NCI-H345 (cell line): ENCODE data around the gene IDH1.
A peak's percentile ranks its signal among the peaks of the same experiment; 100 is the strongest.
"Not testable (repeated sequence)": the region's sequence is repeated elsewhere in the genome, so short reads cannot be mapped to it uniquely, and the experiment has no call there.

ENCODE experiments used
- DNase-seq: peaks from one replicate; lab custom pipeline; 2025; lab: John Stamatoyannopoulos, UW

IDH1 gene

DNA sequence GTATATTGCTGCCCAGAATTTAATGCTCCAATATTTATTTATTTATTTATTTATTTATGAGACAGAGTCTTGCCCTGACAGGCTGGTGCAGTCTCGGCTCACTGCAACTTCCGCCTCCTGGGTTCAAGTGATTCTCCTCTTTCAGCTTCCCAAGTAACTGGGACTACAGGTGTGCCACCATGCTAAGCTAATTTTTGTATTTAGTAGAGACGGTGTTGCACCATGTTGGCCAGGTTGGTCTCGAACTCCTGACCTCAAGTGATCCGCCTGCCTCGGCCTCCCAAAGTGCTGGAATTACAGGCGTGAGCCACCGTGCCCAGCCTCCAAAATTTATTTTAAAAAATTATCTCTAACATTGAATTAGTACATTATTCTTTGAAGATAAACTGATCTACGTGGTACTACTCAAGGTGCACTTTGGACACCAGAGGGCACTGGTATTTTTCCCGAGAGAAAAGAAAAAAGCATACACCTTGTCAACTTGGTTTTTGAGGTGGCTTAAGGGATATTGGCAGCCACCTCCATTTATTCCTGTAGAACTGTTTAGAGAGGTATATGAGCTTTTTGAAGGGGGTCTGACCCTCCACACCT lies 1.4 kb upstream of the IDH1 start:
- DNase-seq = no peak

DNA sequence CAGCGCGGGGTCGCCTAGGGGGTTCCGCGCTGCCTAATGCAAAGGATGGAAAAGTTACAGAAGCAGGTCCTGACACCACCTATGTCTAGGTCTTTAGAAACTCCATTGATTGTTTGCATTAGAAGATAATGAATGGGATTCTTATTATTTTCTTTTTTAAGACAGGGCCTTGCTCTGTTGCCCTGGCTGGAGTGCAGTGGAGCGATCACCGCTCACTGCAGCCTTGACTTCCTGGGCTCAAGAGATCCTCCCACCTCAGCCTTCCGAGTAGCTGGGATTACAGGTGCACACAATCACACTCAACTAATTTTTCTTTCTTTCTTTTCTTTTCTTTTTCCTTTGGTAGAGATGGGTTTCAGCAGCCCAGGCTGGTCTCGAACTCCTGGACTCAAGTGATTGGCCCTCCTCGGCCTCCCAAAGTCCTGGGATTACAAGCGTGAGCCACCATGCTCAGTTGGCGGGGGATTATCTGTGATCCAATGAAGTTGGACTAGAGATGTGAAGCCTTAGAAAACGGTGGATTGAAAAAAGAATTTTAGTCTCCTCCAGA lies 761 bp upstream of the IDH1 start:
- no peak for DNase-seq

DNA sequence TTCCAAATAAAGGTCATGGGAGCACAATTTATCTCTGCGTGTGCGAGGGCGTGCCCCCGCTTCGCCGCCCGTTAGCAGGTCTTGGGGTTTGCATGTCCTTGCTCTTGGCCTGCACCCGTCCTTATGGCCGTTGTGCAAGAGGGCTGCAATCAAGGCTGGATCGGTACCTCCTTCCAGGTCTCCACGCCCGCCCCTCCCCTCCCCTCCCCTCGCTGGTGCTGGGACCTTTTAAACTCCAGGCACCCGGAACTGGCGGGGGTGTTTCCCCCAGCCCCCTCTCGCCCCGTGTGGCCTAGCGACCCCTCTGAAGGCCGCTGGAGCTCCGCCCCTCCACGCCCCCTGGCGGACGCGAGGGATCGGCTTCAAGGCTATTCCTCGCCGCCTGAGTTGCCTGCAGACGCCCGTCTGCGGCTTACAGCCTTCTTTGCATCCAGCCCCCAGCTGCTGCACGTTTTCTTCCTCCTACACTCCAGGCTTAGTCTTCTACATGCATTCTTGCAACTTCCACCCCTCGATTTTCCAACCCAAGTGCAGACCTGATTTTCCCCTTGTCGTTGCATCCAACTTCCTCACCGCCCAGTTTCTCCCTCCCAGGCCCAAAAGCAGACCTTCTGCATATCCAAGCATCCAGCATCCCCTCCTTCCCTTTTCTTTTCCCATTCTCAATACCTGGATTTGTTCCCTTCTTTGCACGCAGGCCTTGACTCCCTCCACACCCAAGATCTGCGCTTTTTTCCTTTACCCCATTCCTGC lies 577 bp downstream of the IDH1 start:
- DNase-seq = peak; percentile 78

DNA sequence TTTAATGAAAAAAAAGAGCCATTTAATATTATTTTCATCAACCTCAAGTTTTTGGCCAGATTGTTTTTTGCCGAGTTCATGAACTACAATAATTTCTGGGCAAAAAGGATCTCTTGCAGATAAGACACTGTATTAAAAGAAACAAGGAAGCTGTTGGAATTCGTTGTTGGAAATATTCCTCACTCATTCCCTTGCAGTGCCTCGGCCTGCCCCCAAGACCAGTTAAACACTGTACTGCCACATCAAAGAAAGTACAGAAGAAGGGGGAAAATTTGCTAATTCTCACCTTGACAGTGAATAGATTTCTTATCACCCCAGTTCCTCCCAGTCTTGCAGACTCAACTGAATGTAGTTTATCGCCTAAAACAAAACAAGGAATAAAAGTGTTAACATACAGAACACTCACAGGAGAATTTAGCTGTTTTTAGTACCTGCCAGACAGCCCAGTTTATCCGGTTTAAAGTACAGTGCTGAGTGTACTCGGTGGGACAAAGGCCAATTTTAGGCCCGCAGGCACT lies 1.2 kb downstream of the IDH1 start:
- DNase-seq = no peak

DNA sequence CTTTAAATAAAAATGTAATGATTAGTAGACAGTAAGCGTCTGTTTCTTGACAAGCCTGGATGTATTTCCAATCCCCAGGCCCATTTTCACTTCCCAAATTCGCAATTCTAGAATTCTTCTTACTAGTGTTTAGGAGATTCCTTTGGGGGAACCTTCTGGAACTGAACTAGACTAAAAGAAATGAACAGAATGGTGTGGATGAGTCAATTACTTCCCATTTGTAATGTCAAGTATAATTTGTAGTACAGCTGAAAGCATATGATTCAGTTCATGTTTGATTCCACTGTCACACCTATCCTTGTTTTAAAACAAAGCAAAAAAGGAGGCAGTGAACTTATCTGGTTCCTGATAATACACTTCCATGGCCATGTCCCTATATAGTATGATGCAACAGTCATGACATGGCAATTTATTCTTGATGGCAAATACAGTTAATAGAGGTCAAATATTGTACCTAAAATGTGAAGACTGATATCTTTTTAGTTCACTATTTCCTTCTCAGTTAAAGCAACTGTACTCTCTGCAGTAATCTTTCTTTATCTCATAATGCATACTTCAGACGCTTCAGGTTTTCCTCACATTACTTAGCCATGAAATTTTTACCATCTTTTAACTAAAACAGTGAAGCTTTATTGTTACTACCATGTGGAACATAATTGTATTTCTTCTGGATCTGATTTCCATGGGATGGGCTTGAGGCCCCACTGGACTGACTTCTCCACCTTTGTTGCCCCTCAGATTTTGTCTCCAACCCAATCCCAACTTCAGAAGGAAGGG lies 2.0 kb downstream of the IDH1 start:
- DNase-seq = no peak

DNA sequence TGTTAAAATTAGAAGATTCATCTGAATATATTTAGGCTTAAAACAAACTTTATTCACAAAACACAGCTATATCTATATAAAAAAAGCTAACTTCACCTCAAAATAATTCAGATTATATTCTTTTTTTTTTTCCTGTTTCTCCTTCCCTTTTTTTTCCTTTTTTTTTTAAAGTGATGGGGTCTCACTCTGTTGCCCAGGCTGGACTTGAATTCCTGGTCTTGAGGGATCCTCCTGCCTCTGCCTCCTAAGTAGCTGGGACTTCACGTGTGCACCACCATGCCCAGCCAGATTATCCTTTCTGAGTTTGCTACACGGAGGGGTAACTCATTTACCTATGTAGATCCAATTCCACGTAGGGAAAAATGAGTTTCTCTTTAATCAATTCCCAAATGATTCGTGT lies 3.8 kb downstream of the IDH1 start:
- DNase-seq = no peak

DNA sequence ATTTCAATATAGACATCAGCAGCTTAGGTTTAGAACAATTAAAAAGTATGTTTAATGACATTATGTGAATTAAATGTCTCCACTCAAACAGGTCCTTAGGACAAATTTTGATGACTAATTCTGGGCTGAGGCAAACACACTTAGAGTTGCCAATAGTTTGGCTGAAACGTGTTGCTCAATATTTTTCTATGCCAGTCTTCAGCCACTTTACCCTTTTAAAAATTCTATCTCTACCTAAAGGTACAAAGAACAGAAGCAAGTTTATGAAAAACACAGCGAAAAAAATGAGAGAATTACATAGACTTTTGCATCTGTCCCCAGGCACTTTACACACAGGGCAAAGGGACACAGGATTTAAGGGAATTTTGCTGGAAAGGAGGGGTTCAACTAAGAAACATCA lies 4.5 kb downstream of the IDH1 start:
- no peak for DNase-seq

DNA sequence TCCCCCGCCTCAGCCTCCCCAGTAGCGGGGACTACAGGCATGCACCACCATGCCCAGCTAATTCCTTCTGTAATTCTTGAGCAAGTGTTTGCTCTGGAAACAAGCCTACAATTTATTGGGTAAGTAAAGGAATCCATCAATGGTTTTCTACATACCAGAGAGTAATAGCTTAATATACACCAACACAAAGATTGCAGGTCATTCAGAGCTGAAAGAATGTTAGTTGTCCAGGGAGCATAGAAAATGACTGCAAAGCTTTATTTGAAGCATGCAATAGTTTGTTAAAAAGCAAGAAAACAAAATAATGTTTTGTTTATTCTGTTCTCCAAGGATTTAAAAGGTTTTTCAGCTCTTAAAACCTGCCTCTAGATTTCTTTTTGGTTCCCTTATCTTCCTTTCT lies 5.6 kb downstream of the IDH1 start:
- no peak for DNase-seq

DNA sequence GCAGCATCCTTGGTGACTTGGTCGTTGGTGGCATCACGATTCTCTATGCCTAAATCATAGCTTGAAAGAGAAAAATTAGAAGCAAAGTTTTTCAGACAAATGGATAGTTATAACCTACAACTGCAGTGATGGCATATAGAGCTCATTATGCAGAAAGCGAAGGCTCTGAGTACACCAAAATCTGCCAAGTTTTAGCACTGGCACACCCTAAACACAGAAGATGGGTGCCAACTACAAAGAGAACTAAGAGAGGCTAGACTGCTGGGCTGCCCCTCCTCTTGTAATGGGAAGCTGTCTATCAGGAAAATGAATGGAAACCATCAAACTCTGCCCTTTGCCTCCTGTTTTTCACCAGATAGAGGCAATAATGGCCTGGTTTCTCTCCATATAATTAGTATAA lies 6.3 kb downstream of the IDH1 start:
- DNase-seq = no peak

DNA sequence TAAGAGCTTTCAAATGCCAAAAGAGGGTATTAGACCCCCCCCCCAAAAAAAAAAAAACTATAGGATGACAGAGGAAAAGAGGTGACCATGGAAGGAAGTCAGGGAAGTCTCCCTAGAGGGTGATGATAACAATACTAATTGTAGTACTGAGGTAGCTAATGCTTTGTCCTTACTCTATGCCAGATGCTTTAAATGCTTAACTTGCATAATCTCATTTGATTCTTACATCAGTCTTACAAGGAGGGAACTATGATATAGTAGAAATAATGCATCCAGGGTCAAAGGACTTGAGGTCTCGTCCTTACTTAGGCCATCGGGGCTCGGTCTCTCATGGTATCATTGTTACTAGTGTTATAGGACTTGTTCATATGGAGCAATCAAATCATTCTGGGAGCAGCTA lies 9.1 kb downstream of the IDH1 start:
- no peak for DNase-seq

DNA sequence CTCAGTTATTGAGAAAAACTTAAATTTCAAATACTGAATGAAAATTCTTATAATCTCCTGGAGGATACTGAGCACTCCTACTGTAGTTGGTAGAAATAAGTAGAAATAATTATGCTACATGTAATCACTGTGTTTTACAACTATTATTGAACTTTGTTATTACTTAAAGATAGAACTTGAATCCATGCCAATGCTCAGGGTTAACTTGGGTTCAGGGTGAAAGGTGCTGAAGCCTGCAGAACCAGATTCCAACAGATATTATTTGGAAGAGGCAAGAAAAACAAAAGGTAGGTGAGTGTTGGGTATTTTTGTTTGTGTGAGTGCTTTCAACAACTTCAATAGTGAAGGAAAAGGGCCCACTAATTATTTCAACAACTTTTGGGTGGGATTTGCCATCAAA lies 10.4 kb downstream of the IDH1 start:
- DNase-seq = no peak

DNA sequence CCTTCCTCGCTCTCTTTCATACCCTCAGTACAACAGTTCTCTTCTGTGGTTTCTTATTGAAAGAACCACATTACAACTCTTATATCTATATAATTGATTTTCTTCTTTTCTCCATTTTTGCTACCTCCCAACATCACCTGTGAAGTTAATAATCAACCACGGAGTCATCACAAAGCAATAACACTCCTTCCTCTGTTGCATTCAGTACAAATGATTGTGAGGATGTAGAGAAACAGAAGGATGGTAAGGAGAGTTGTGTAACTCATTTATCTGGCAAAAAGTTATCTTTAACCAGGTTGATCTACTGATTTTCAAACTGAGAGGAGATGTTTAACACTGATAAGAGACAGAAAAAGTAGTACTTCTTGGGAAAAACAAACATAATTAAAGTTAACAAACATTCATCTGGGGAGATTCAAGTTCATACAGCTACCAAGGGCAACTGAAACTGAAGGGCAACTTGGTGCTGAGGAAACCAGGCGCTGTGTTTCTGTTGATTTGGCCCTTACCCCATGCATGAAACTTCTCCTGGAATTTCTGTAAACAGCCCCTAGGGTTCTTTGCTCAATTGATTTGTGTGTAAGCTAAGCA lies 14.2 kb downstream of the IDH1 start:
- DNase-seq = no peak

DNA sequence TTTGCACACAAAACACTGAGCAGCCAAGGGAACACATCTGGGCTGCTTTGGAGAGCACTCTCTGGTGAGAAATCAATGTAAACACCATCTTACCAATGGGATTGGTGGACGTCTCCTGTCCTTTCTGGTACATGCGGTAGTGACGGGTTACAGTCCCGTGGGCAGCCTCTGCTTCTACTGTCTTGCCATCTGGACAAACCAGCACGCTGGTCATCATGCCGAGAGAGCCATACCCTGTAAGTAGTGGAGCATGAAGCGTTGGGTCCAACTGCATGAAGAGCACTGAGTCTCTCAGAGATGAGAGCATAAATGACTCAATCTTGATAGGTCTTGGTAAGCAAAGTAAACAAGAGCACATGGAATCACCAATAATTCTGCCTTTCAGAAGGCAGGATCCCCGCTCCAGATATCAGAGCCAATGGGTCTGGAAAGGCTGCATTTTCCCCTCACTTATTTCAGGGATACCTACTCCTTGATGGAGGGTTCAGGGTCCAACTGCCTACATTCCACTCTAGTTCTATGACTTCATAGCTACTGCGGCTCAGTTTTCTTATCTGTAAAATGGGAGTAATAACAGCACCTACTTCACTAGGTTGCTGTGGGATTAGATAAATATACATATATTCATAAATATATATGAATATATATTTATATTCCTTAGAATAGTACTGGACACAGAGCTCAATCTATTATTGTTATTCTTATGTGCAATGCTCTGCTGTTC lies 14.9 kb downstream of the IDH1 start:
- no peak for DNase-seq

DNA sequence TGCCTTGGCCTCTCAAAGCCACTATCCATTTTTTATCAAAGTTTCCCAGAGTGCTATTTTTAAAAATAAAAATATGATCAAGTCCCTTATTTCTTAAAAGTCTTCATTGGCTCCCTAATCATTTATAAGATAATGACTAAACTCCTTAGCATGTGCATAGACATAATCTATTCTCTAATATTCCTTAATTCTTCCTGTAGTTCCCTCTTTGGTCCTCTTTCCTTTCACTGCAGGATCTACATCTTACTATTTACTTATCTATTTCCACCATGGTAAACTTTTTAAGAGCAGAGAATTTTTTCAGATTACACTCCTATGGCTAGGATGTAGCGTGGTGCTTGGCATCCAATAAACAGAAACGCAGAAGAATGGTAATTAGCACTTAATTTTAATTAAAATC lies 19.0 kb downstream of the IDH1 start:
- no peak for DNase-seq

DNA sequence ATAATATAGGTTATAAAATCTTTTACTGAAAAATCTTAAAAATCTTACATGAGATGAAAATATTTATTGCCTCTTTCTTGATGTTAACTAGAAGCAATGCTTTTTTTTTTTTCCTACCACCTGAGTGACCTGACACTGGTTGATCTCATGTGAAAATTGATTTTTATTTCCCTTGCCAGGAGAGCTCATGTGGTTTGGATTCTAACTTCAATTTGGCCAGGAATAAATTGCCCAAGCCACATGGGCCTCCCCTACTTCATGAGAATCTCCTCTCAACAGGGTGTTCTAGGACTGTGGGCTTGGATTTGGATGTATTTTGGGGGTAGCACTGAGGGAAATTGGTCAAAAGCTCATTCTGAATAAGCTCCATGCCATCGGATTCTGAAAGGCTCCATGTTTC lies 20.1 kb downstream of the IDH1 start:
- no peak for DNase-seq

DNA sequence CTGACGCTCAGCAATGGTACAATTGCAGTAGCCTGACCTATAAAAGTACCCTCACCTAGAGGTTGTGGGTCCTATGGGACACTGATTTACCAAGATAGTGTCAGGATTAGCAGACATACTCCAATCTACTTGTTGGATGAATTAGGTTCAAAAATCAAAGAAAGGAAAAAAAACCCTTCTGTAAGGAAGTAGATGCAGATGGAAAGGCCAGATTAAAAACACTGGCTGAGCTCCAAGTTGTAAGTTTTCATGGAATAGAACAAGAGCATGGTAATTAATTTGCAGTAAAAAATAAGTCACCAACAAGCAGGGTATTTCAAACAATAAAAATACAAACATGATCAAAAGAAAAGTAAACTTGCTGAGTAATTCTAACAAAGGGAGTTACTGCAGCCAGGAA lies 26.4 kb downstream of the IDH1 start:
- no peak for DNase-seq

DNA sequence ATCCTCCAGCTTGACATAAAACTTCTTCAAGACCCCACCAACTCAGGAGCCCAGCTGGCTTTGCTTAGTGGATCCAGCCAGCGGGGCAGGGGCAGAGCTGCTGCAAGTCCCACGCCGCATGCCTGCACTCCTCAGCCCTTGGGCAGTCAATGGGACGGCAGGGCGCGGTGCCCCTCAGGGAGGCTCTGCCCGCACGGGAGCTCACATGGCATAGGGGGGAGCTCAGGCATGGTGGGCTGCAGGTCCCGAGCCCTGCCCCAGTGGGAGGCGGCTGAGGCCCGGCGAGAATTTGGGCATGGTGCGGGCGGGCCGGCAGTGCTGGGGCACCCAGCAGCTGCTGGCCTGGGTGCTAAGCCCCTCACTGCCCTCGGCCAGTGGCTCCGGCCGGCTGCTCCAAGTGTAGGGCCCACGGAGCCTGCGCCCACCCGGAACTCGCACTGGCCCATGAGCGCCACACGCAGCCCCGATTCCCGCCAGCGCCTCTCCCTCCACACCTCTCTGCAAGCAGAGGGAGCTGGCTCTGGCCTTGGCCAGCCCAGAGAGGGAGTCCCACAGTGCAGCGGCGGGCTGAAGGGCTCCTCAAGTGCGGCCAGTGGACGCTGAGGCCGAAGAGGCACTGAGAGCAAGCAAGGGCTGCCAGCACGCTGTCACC lies 27.2 kb downstream of the IDH1 start:
- no peak for DNase-seq

DNA sequence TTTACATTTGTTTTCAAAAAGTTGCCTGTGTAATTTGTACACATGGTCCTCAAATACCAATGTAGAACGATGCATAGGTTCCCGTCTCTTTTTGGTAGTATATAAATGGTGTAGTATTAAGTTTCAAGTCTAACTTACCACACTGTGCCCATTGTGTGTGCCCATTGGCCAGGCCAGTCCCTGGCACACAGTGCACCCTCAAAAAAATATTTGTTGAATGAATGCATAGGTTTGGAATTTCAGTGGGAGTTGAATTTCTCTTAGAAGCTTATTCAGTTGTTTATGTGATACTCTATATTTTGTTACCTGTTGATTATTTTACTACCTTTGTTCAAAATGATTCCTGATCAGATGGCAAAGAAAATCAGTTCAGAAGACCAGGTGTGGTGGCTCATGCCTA lies 30.1 kb downstream of the IDH1 start:
- DNase-seq = no peak

DNA sequence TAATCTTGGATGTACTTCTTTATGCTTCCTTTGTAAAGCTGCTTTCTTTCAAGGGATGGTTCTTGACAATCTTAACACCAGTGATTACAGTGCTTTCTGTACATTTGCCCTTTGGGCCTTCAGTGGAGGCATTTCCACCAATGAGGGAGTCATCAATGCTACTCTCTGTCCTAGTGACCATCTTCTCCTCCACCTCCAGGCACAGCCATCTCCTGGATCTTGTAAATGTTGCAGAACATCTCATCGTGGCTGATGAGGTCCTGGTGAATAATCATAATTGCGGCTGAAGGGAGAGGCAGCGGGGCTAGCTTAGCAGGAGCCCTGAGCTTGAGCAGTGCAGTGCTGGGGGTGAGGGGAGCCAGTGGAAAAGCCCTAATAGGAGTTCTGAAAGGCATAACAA lies 32.5 kb downstream of the IDH1 start:
- no peak for DNase-seq

DNA sequence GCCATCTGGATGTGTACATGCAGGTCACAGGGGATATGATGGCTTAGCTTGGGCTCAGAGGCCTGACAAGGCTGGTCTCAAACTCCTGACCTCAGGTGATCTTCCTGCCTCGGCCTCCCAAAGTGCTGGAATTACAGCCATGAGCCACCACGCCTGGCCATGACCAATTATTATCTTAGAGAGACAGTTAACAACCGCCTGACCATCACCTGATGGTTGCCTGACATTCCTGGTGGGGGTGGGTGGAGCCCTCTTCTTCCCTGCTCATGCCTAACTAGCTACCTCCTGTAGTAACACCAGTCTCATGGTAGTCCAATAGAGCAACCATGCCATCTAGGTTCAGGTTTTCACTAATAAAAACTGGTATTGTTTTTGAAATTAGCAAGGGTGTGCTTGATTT lies 33.0 kb downstream of the IDH1 start:
- not testable (repeated sequence) for DNase-seq
